ENCODE data around the gene AAMDC. TPM values are rescaled to one million over a fixed set of nuclear protein-coding genes. Genes with fewer than 3 reads are reported as not detected.
"Not testable (repeated sequence)": the region's sequence is repeated elsewhere in the genome, so short reads cannot be mapped to it uniquely, and the experiment has no call there.

The AAMDC gene
- total RNA-seq, 4 donors from 2014 or later: 10.9 to 31.5 (median 28.1) TPM

DNA sequence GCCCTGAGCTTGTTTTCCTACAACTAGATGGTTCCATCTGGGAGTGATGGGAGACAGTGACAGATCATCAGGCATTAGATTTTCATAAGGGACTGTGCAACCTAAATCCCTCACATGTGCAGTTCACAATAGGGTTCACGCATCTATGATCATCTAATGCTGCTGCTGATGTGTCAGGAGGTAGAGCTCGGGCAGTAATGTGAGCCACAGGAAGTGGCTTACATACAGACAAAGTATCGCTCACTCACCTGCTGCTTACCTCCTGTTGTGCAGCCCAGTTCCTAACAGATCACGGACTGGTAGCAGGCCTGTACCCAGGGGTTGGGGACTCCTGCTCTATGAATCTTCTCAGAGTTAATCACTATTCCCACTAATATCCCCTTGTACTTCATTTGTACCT lies 12.4 kb downstream of the AAMDC start:
- no peak for DNase-seq
- Histone ChIP-seq H3K27me3 (no peaks in the 10 kb centered on the region), H3K27ac (no peak overlapping the region), H3K4me3 (no peak overlapping the region), H3K4me1 (no peaks in the 10 kb centered on the region), H3K36me3 (no peaks in the 10 kb centered on the region), H3K9me3 (no peaks in the 10 kb centered on the region)
- TF ChIP-seq, protein P1, sequence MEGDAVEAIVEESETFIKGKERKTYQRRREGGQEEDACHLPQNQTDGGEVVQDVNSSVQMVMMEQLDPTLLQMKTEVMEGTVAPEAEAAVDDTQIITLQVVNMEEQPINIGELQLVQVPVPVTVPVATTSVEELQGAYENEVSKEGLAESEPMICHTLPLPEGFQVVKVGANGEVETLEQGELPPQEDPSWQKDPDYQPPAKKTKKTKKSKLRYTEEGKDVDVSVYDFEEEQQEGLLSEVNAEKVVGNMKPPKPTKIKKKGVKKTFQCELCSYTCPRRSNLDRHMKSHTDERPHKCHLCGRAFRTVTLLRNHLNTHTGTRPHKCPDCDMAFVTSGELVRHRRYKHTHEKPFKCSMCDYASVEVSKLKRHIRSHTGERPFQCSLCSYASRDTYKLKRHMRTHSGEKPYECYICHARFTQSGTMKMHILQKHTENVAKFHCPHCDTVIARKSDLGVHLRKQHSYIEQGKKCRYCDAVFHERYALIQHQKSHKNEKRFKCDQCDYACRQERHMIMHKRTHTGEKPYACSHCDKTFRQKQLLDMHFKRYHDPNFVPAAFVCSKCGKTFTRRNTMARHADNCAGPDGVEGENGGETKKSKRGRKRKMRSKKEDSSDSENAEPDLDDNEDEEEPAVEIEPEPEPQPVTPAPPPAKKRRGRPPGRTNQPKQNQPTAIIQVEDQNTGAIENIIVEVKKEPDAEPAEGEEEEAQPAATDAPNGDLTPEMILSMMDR (IDR thresholded peaks at IDR 0.05): no peak
- TF ChIP-seq POLR2A (IDR thresholded peaks at IDR 0.05): no peak
- intact Hi-C loops (cut with DNase I; ENCODE audit: low total_unique reads): no loop called here

DNA sequence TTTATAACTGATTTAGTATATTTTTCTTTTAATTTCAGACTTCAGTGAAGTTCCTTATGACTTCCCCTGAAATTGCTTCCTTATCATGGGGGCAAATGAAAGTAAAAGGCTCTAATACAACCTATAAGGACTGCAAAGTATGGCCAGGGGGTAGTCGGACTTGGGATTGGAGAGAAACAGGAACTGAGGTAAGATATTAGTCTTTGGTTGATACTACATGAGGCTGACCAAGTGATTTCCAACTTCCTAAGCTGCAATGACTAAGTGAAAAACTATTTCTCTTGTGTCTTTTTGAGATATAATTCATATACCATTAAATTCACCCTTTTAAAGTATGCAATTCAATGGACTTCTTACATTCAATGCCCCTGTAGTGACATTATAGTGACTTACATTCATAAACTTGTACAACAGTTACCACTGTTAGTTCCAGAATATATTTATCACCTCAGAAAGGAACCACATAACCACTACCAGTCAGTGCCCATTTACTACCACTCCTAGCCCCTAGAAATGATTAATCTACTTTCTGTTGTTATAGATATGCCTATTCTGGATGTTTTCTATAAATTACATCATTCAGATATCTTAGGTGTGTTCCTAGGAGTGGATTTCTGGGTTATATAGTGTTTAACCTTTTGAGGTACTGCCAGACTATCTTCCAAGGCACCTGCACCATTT lies 21.6 kb downstream of the AAMDC start:
- no peak for DNase-seq
- Histone ChIP-seq H3K27me3 (no peaks in the 10 kb centered on the region), H3K4me1 (no peaks in the 10 kb centered on the region), H3K4me3 (no peak overlapping the region), H3K27ac (no peak overlapping the region), H3K9me3 (no peaks in the 10 kb centered on the region), H3K36me3 (no peaks in the 10 kb centered on the region)
- intact Hi-C loops (cut with DNase I; ENCODE audit: low total_unique reads): no loop called here
- TF ChIP-seq, protein P1 (IDR thresholded peaks at IDR 0.05): no peak
- TF ChIP-seq POLR2A (IDR thresholded peaks at IDR 0.05): no peak

DNA sequence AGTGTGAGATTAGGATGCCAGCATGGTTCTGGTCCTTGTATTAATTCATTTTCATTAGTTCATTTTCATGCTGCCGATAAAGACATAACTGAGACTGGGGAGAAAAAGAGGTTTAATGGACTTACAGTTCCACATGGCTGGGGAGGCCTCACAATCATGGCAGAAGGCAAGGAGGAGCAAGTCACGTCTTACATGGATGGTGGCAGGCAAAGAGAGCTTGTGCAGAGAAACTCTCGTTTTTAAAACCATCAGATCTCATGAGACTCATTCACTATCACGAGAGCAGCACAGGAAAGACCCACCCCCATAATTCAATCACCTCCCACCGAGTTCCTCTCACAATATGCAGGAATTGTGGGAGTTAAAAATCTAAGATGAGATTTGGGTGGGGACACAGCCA lies 22.8 kb downstream of the AAMDC start:
- H3K27ac ChIP-seq; H3K9me3 ChIP-seq; H3K4me3 ChIP-seq; H3K27me3 ChIP-seq; H3K36me3 ChIP-seq; intact Hi-C loops (cut with DNase I; ENCODE audit: low total_unique reads); DNase-seq; H3K4me1 ChIP-seq: not testable (repeated sequence)

DNA sequence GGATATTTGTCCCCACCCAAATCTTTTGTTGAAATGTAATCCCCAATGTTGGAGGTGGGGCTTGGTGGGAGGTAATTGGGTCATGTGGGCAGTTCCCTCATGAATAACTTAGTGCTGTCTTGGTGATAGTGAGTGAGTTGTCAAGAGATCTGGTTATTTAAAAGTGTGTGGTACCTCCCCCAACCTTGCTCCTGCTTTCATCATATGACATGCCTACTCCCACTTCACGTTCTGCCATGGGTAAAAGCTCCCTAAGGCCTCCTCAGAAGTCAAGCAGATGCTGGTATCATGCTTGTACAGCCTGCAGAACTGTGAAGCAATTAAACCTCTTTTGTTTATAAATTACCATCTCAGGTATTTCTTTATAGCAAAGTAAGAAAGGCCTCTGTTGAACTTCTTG lies 30.6 kb downstream of the AAMDC start:
- Histone ChIP-seq H3K27ac (no peak overlapping the region), H3K4me1 (no peaks in the 10 kb centered on the region), H3K27me3 (no peaks in the 10 kb centered on the region), H3K9me3 (no peaks in the 10 kb centered on the region), H3K4me3 (no peak overlapping the region), H3K36me3 (no peaks in the 10 kb centered on the region)
- intact Hi-C loops (cut with DNase I; ENCODE audit: low total_unique reads): no loop called here
- no peak for TF ChIP-seq POLR2A (IDR thresholded peaks at IDR 0.05)
- TF ChIP-seq, protein P1 (IDR thresholded peaks at IDR 0.05): no peak
- no peak for DNase-seq

DNA sequence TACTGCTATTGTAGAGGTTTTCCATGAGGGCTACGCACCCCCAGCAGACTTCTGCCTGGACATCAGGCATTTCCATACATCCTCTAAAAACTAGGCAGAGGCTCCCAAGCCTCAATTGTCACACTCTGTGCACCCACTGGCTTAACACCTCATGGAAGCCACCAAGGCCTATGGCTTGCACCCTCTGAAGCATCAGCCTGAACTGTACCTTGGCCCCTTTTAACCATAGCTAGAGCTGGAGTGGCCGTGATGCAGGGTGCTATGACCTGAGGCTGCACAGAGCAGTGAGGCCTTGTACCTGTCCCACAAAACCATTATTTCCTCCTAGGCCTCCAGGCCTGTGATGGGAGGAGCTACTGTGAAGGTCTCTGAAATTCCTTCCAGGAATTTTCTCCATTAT lies 33.9 kb downstream of the AAMDC start:
- no peak for TF ChIP-seq POLR2A (IDR thresholded peaks at IDR 0.05)
- TF ChIP-seq, protein P1 (IDR thresholded peaks at IDR 0.05): no peak
- no peak for DNase-seq
- no peaks in the 10 kb centered on the region for H3K36me3 ChIP-seq
- no peak overlapping the region for H3K4me3 ChIP-seq
- H3K27ac ChIP-seq: no peak overlapping the region
- H3K27me3 ChIP-seq: no peaks in the 10 kb centered on the region
- no peaks in the 10 kb centered on the region for H3K4me1 ChIP-seq
- intact Hi-C loops (cut with DNase I; ENCODE audit: low total_unique reads): no loop called here
- no peaks in the 10 kb centered on the region for H3K9me3 ChIP-seq

DNA sequence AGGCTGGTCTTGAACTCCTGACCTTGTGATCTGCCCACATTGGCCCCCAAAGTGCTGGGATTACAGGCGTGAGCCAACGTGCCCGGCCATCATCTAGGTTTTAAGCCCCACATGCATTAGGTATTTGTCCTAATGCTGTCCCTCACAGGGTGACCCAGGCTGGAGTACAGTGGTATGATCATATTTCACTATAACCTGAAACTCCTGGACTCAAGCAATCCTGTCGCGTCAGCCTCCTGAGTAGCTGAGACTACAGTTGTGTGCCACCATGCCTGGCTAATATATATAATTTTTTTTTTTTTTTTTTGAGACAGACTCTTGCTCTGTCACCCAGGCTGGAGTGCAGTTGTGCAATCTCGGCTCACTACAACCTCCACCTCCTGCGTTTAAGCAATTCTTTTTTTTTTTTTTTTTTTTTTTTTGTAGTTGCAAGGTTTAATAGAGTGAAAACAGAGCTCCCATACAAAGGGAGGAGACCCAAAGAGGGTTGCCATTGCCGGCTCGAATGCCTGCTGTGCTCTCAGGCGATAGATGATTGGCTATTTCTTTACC lies 37.0 kb downstream of the AAMDC start:
- DNase-seq; H3K9me3 ChIP-seq; H3K27me3 ChIP-seq; intact Hi-C loops (cut with DNase I; ENCODE audit: low total_unique reads); H3K4me3 ChIP-seq; H3K27ac ChIP-seq; H3K4me1 ChIP-seq; H3K36me3 ChIP-seq: not testable (repeated sequence)

DNA sequence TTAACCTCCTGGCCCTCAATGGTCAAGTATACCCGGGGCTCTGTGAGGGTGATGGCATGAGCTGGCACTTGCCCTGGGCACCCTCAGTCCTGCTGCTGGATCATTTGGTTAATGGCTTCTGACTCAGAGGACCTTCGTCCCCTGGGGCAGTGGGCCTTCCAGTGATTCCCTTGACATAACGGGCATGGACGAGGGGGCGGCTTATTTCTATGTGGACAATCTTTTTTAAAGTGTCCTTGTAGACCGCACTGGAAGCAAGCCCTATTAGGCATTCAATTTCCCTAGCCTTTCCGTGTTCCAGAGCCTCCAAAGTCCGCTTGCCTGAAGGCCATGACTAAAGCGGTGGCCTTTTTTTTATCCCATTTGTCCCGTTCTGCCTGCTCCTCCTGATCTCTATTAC lies 40.5 kb downstream of the AAMDC start:
- H3K4me3 ChIP-seq; intact Hi-C loops (cut with DNase I; ENCODE audit: low total_unique reads); H3K27ac ChIP-seq; H3K4me1 ChIP-seq; H3K36me3 ChIP-seq; H3K9me3 ChIP-seq; DNase-seq; H3K27me3 ChIP-seq: not testable (repeated sequence)

Measured in uterus (tissue), 4 donors.